Nephron (organoid): Measurements from ENCODE around the gene PEX11B.

Experiments
- H3K27ac Mint-ChIP-seq, 3 experiments: 2 replicates each; pipeline ENCODE4 v1.8.0; 2020; ENCODE audit warnings: mixed read lengths in 3 of 3, mild to moderate bottlenecking in 2 of 3, moderate library complexity in 1 of 3
- H3K27me3 Mint-ChIP-seq: 2 replicates; pipeline ENCODE4 v1.8.0; 2021; ENCODE audit warnings: low read depth, mild to moderate bottlenecking, moderate library complexity, mixed read lengths
- H3K36me3 Mint-ChIP-seq: 2 replicates; pipeline ENCODE4 v1.8.0; 2020; ENCODE audit warnings: low read depth, mixed read lengths
- H3K4me1 Mint-ChIP-seq: 2 replicates; pipeline ENCODE4 v1.8.0; 2020; ENCODE audit warnings: mixed read lengths
- H3K4me3 Mint-ChIP-seq, 3 experiments: 2 replicates each; pipeline ENCODE4 v1.8.0; 2020; ENCODE audit warnings: mild to moderate bottlenecking in 3 of 3, mixed read lengths in 3 of 3, moderate library complexity in 2 of 3
- H3K9me3 Mint-ChIP-seq: 2 replicates; pipeline ENCODE4 v1.8.0; 2020; ENCODE audit warnings: mixed read lengths
- CTCF ChIP-seq, 3 experiments: fragments of 200-600 bp; sonication (generic); IDR thresholded peaks; one replicate each; pipeline ENCODE4 v1.5.0; 2021; ENCODE audit warnings: antibody characterized with exemption in 3 of 3; ENCODE audit not compliant: unreplicated experiment in 3 of 3

Gene PEX11B

GRCh38 chr1:145959333-145959732, 40.8 kb upstream of the PEX11B start:
- Mint-ChIP-seq H3K4me1 (peaks cover 53% of the 10 kb centered on the region), H3K9me3 (no peaks in the 10 kb centered on the region), H3K36me3 (no peaks in the 10 kb centered on the region), H3K27me3 (peaks cover 28% of the 10 kb centered on the region), H3K27ac (peak overlapping the region; percentile 38 to 62 (median 61)), H3K4me3 (peak overlapping the region; percentile 97 to 98 (median 98))
- TF ChIP-seq CTCF (IDR thresholded peaks at IDR 0.05; ENCODE audit: unreplicated experiment in 3 of 3): no peak

DNA sequence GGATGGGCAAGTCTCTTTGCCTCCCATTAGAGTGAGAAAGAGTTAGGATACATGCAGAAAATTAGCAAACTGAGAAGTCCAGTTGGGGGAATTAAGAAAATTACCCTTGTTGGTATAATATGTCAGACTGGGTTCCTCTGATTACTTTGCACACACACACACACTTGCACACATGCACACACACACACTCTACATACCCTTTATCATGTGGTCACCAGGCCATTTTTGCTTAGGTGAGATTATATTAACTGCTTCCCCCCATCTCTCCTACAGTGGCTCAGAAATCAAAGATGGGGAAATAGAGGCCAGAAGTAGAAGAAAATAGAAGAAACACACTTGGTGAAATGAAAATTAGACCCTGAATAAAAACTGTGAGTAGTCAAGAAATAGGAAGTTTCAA, 40.2 kb upstream of the PEX11B start:
- Mint-ChIP-seq H3K36me3 (no peaks in the 10 kb centered on the region), H3K4me3 (peak overlapping the region; percentile 97 to 98 (median 98)), H3K4me1 (peaks cover 51% of the 10 kb centered on the region), H3K27me3 (peaks cover 26% of the 10 kb centered on the region), H3K27ac (peak overlapping the region in 2 of 3 experiments; percentile 61 to 89), H3K9me3 (no peaks in the 10 kb centered on the region)
- TF ChIP-seq CTCF (IDR thresholded peaks at IDR 0.05; ENCODE audit: unreplicated experiment in 3 of 3): no peak

GRCh38 chr1:145957443-145958319, 39.2 kb upstream of the PEX11B start, which contains the start of gene LIX1L:
LIX1L (minus strand) TSS chr1:145958017; CDS start chr1:145957927, 90 bp downstream.
- H3K27me3 Mint-ChIP-seq: peaks cover 24% of the 10 kb centered on the region
- no peak for TF ChIP-seq CTCF (IDR thresholded peaks at IDR 0.05; ENCODE audit: unreplicated experiment in 3 of 3)
- no peaks in the 10 kb centered on the region for H3K36me3 Mint-ChIP-seq
- peaks cover 45% of the 10 kb centered on the region for H3K4me1 Mint-ChIP-seq
- peak within 1 kb of the TSS; percentile 90 to 98 (median 96) for H3K27ac Mint-ChIP-seq
- no peaks in the 10 kb centered on the region for H3K9me3 Mint-ChIP-seq
- H3K4me3 Mint-ChIP-seq: peak within 1 kb of the TSS; percentile 97 to 98 (median 98)

GRCh38 chr1:145956781-145957442, 38.4 kb upstream of the PEX11B start:
- peak overlapping the region; percentile 90 to 98 (median 96) for H3K27ac Mint-ChIP-seq
- no peak for TF ChIP-seq CTCF (IDR thresholded peaks at IDR 0.05; ENCODE audit: unreplicated experiment in 3 of 3)
- H3K27me3 Mint-ChIP-seq: peaks cover 19% of the 10 kb centered on the region
- no peaks in the 10 kb centered on the region for H3K9me3 Mint-ChIP-seq
- peaks cover 39% of the 10 kb centered on the region for H3K4me1 Mint-ChIP-seq
- no peaks in the 10 kb centered on the region for H3K36me3 Mint-ChIP-seq
- H3K4me3 Mint-ChIP-seq: peak overlapping the region; percentile 86 to 96 (median 90)

DNA sequence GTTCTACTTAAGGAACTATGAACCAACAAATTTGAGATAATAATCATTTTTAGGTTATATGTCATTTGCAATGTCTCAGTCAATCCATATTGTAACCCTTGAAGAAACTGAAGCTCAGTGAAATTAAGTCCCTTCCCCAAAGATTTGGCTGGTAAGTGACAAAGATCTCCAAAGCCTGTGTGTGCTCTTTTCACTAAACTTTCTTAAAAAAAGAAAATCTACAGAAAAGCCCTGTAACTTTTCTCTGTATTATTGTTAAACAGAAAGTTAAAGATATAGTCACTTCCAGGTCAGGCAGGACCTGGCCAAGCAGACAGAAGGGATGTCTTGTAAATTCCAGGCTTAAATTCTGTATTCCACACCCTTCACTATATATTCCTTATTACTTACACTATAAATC, 37.8 kb upstream of the PEX11B start:
- H3K4me1 Mint-ChIP-seq: peaks cover 34% of the 10 kb centered on the region
- TF ChIP-seq CTCF (IDR thresholded peaks at IDR 0.05; ENCODE audit: unreplicated experiment in 3 of 3): no peak
- peaks cover 4% of the 10 kb centered on the region for H3K36me3 Mint-ChIP-seq
- peak overlapping the region; percentile 86 to 96 (median 90) for H3K4me3 Mint-ChIP-seq
- no peaks in the 10 kb centered on the region for H3K9me3 Mint-ChIP-seq
- H3K27ac Mint-ChIP-seq: peak overlapping the region; percentile 90 to 98 (median 96)
- peaks cover 14% of the 10 kb centered on the region for H3K27me3 Mint-ChIP-seq
